NCI-H1694 (cell line): Measurements from ENCODE around the gene PHLDB3.
"Not testable (repeated sequence)": the region's sequence is repeated elsewhere in the genome, so short reads cannot be mapped to it uniquely, and the experiment has no call there.

Experiments used
- DNase-seq: peaks from one replicate; lab custom pipeline; 2025; lab: John Stamatoyannopoulos, UW

The PHLDB3 gene

GRCh38 chr19:43504426-43505185 lies at the start of gene PHLDB3:
PHLDB3 (minus strand) TSS chr19:43504746; CDS start chr19:43504118, 628 bp downstream.
- no peak for DNase-seq

DNA sequence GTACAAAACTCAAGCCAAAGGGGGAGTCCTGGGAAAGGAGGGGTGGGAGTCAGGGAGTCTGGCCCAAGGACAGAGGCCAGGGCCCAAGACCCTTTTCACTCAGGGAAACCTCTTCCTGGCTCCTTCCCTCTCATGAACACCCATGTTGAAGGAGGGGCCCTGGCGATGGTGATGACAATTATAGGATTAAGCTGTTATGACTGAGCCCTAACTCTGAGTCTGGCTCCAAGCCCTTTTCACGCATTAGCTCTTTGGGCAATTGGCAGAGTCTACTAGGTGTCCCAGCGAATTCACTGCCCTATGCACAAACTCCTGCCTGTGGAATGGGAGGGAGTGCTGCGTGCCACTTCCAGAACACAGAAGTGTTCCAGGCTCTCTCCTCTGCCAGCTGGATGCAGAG lies 49.1 kb upstream of the PHLDB3 start:
- DNase-seq: no peak

DNA sequence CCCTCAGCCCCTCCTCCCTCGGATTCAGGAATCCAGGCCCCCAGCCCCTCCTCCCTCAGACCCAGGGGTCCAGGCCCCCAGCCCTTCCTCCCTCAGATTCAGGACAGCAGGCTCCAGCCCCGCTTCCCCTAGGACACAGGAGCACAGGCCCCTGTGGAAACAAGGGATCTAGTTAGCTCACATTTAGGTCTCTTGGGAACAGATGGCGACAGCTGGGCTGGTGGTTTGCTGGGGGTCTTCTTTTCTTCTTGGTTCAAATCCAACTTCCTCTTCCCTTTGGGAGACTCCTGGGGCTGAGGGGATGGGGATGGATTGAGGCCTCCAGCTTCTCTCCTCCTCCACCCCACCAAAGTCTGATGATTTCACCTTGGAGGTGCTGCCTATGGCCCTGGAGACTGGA lies 48.1 kb upstream of the PHLDB3 start:
- DNase-seq: peak; percentile 60

- no peak for DNase-seq
Observed at GRCh38 chr19:43552198-43552450, 47.6 kb upstream of the PHLDB3 start.

DNA sequence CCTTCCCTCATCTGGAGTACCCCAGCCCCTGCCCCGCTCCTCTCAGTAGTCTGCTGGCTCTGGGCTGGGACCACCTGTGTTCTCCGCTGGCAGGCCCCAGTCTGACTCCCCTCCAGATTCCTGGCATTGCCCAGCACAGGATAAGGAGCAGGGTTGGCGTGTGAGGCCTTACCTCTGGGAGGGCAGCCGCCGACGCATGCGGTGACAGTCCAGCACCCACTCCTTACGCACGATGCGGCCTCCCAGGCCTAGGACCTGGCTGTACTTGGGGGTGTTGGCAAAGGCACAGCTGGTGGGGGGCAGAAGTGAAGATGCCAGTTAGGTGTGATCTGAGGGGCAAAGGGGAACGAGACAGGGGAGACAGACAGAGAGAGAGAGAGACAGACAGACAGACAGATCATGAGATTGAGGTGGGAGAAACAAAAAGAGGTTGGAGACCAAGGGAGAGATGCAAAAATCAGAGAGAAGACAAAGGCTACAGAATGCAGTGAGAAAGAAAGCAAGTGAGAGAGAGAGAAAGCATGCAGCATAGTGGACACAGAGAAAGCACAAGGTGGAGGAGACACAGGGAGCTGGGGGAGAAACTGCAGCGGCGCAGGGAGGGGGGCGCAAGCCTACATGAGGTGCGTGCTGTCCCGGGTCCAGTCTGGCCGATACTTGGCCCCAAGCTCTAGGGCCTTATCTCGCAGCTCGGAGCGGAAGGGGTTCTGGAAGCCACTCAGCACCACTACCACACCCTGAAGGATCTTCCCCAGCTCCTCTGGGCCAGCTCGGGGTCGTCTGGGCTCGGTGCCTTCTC lies 47.1 kb upstream of the PHLDB3 start:
- DNase-seq: no peak

DNA sequence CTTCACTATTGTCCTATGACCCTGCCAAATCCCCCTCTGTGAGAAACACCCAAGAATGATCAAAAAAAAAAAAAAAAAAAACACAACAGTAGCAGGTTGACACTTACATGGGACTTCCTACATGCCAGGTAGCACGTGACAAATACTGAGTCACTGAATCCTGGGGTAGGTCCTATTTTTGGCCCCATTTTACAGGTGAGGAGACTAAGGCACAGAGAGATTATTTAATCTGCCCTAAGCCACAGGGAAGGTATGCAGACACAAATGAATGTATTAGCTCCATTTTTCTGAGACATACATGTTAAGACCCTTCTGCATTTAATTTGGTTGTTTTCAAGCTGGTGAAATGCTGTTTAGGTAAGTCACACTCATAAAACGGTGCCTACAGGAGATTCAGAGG lies 44.2 kb upstream of the PHLDB3 start:
- no peak for DNase-seq

DNA sequence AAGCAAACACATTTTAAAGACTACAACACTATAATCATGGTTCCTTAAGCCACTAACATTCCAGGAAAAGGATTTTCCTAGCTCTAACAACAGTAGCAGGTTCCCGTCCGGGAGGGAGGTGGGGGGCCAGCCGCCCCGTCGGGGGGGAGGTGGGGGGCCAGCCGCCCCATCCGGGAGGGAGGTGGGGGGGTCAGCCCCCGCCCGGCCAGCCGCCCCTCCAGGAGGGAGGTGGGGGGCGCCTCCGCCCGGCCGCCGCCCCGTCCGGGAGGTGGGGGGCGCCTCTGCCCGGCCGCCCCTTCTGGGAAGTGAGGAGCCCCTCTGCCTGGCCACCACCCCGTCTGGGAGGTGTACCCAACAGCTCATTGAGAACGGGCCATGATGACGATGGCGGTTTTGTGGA lies 43.4 kb upstream of the PHLDB3 start:
- DNase-seq: not testable (repeated sequence)

DNA sequence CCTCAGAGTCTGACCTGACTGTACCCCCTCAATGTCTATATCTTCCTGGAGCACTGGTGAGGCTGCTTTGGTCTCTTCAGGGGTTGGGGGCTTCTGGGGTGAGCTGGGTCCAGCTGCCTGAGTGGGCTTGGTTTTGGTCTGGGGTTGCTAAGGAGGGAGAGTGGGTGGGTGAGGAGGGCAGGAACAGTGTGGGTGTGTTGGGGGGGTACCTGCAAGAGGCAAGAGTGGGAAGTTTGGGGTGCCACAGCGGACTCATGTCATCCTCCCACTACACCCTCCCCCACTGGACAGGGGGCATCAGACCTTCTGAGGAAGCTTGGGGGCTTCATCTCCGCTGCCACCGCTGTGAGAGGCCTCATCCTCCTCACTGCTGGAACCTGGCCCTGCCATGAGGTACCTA lies 42.0 kb upstream of the PHLDB3 start:
- DNase-seq: no peak

DNA sequence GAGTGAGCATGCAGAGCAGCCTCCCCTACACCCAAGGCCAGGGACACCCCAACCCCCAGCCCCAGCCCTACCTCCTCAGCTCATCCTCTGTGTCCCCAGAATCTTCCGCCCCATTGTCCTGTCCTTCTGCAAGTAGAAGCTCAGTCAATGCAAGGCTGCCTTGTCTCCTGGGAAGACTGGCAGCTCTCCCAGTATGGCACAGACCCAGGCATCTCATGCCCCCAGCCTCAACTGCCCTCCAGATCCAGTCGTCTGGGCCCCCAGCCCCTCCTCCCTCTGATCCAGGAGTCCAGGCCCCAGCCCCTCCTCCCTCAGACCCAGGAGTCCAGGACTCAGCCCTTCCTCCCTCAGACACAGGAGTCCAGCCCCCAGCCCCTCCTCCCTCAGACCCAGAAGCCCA lies 41.4 kb upstream of the PHLDB3 start:
- no peak for DNase-seq

GRCh38 chr19:43545276-43545675 lies 40.7 kb upstream of the PHLDB3 start:
- no peak for DNase-seq

DNA sequence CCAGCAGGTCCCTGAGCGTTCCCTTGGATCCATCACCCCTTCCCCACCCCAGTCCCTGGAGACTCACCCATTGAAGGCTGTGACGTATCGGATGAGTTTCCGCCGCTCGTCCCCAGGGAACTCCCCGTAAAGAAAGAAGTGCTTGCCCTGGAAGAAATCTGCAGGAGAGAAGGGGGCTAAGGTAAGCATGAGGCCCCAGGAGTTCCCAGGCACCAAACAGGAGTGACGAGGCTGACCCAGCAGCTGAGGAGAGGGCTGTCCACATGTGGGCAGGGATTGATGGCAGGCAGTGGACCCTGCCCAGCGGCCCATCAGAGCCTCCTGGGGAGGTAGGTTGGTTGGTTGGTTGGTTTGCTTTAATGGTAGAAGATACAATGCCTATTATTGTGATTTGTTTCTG lies 39.5 kb upstream of the PHLDB3 start:
- DNase-seq: no peak

- DNase-seq: no peak
Observed at GRCh38 chr19:43541920-43542650, 37.5 kb upstream of the PHLDB3 start.

DNA sequence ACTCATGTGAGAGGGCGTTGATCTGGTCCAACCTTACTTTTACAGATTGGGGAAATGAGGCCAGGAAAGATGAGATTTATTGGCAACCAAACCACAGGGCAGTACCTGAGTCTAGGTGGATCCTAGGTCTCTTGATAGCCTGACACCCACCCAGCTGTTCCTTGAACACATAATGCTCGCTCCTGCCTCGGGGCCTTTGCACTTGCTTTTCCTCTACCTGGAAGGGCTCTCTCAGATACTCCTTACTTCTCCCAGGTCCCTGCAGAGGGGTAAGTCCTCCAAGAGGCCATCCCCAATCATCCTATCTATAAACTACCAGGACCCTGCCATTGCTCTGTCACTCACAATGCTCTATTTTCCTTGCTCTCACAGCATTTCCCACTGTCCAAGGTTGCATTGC lies 35.8 kb upstream of the PHLDB3 start:
- no peak for DNase-seq

- no peak for DNase-seq
Observed at GRCh38 chr19:43538922-43539321, 34.4 kb upstream of the PHLDB3 start.

GRCh38 chr19:43534816-43535761 lies 30.5 kb upstream of the PHLDB3 start:
- DNase-seq: peak; percentile 14

GRCh38 chr19:43534305-43534815 lies 29.8 kb upstream of the PHLDB3 start:
- no peak for DNase-seq

DNA sequence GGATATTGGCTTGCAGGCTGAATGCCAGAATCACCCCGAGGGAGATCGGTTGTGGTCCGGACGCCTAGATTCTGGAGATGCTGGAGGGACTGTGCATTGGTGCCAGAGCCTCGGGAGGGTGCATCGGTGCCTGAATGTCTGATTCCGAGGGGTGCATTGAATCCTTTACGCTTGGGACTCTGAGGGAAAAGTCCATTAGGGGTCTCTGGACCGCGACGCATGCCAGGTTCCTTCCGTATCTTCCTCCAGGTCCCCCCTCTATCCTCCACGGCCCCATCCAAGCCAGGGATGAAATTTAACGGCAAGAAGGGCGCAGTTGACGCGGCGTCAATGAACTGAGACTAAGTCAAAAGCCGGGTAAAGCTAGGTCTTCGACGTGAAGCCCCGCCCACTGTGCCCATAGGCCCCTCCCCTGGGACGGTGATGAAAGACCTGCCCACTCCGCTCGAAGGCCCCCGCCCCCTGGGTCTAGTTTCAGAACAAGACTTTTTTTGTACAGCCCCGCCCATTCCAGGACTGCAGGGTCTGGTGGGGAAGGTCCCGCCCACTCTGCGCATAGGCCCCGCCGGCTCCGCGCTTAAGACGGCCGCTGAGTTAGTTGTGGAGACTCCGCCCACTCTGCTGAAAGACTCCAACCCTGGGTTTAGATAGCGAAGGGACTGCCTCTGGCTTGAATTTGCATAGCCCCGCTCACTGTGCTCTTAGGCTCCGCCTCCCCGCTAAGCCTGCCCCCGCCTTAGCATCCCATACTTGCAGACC lies 29.2 kb upstream of the PHLDB3 start:
- DNase-seq: peak; percentile 93

- peak; percentile 84 for DNase-seq
Observed at GRCh38 chr19:43532962-43533545, 28.5 kb upstream of the PHLDB3 start, which contains the start of gene ZNF575. ZNF575 (plus strand) TSS chr19:43533188; CDS start chr19:43534423, 1,235 bp downstream.

DNA sequence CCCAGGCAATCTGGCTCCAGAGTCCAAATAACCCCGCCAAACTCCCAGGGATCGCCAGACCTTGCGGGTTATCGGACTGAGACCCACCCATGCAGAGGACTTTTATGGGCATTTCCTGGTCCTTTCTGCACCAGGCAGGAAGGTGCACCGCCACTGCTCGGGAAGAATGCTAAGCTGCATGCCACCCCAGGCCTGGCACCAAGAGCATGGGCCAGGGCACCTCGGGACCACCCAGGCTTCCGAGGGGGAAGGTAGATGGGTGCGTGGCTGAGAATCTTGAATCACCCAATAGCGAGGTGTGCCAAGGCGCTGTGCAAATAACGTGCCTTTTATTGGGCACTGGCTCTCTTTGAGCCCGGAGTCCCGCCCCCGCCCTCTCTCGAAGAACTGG lies 28.0 kb upstream of the PHLDB3 start:
- DNase-seq: peak; percentile 79

DNA sequence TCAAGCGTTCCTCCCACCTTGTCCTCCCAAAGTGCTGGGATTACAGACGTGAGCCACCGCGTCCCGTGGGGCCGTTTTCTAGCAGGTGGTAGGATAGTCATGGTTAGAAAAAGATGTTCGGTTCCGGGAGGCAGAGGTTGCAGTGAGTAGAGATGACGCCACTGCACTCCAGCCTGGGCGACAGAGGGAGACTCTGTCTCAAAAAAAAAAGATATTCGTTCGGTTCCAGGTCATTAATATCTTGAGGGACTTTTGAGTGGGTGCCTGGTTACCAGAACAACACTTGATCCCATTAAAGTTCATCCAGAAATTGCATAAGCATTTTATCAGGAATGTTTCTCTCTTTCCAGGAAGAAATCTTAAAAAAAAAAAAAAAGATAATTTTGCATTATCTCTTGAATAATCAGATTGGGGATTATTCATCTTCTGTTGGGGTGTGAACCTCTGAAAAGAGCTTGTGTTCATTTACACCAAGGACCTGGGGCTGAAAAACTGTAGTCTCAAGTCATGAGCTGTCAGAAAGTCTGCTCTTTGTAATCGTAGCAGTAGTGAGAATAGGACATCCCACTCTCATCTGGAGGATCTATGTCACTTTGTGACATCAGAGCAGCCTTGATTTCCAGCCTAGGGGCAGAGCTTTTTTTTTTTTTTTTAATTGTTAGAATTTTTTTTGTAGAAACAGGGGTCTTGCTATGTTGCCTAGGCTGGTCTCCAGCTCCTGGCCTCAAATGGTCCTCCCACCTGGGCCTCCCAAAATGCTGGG lies 23.5 kb upstream of the PHLDB3 start:
- DNase-seq: no peak
